OCI-LY7 (cell line): ENCODE measurements around the gene ATP12A. TPM values are rescaled to one million over a fixed set of nuclear protein-coding genes. Genes with fewer than 3 reads are reported as not detected.

Experiments
- BruUV-seq: library from RNA; stranded (reverse); fragments of 400-500 nt; replicated peaks from 2 replicates; lab custom pipeline; 2021; lab: Mats Ljungman, UMichigan
- CTCF ChIA-PET: fragments of 300-600 bp; sonication (Branson Sonifier 250); formaldehyde crosslinking; loops from one replicate; lab custom pipeline; 2022; ENCODE audit warnings: antibody characterized with exemption; ENCODE audit not compliant: unreplicated experiment; lab: Charles Lee
- POLR2A ChIA-PET: fragments of 300-600 bp; sonication (Branson Sonifier 250); formaldehyde crosslinking; loops from one replicate; lab custom pipeline; 2022; ENCODE audit warnings: antibody characterized with exemption; lab: Charles Lee
- DNase-seq: peaks from one replicate; pipeline ENCODE4 v3.0.0-alpha.2; 2015; ENCODE audit warnings: low spot score
- H2AFZ ChIP-seq: fragments of 200-600 bp; sonication (generic), shearing (Covaris generic); 2 replicates; pipeline ENCODE4 v1.6.1; 2014; ENCODE audit warnings: mild to moderate bottlenecking, antibody characterized with exemption, low read length, moderate library complexity
- H3K27ac ChIP-seq: fragments of 200-600 bp; sonication (generic); 2 replicates; pipeline ENCODE4 v1.5.1; 2014; ENCODE audit warnings: mixed run types, low read depth, mild to moderate bottlenecking, moderate library complexity, low read length, inconsistent platforms; ENCODE audit not compliant: poor library complexity, severe bottlenecking
- H3K36me3 ChIP-seq: fragments of 200-600 bp; sonication (generic); 2 replicates; pipeline ENCODE4 v1.6.1; 2014; ENCODE audit warnings: mild to moderate bottlenecking, antibody characterized with exemption, low read length, moderate library complexity, mixed read lengths; ENCODE audit not compliant: insufficient read depth
- H3K4me1 ChIP-seq: fragments of 200-600 bp; sonication (generic); 2 replicates; pipeline ENCODE4 v1.5.1; 2014; ENCODE audit warnings: mild to moderate bottlenecking, low read length; ENCODE audit not compliant: insufficient read depth, poor library complexity, severe bottlenecking
- H3K4me2 ChIP-seq: fragments of 200-600 bp; sonication (generic); 2 replicates; pipeline ENCODE4 v1.6.1; 2014; ENCODE audit warnings: mild to moderate bottlenecking, low read length
- H3K4me3 ChIP-seq: fragments of 200-600 bp; sonication (generic); 2 replicates; pipeline ENCODE4 v1.5.1; 2014; ENCODE audit warnings: mild to moderate bottlenecking, low read depth, low read length; ENCODE audit not compliant: poor library complexity, severe bottlenecking
- H3K79me2 ChIP-seq: fragments of 200-600 bp; sonication (generic); 2 replicates; pipeline ENCODE4 v1.6.1; 2016; ENCODE audit warnings: low read depth, mild to moderate bottlenecking, low read length, moderate library complexity, mixed read lengths; ENCODE audit not compliant: insufficient read depth
- H3K9me2 ChIP-seq: fragments of 200-600 bp; sonication (generic); 2 replicates; pipeline ENCODE4 v1.6.1; 2016; ENCODE audit warnings: mild to moderate bottlenecking, low read length, mixed read lengths; ENCODE audit not compliant: insufficient read depth
- H3K9me3 ChIP-seq: fragments of 200-600 bp; sonication (generic); 2 replicates; pipeline ENCODE4 v1.6.1; 2014; ENCODE audit warnings: mild to moderate bottlenecking, mixed run types, low read length, mixed read lengths
- H4K20me1 ChIP-seq: fragments of 200-600 bp; sonication (generic); 2 replicates; pipeline ENCODE4 v1.6.1; 2014; ENCODE audit warnings: mild to moderate bottlenecking, antibody characterized with exemption, low read length, moderate library complexity, mixed read lengths; ENCODE audit not compliant: insufficient read depth
- EZH2phosphoT487 ChIP-seq: fragments of 200-600 bp; sonication (generic); IDR thresholded peaks from 2 replicates; pipeline ENCODE4 v1.6.1; 2018; ENCODE audit warnings: low read depth, borderline replicate concordance, mild to moderate bottlenecking, mixed run types, antibody characterized with exemption, low read length, moderate library complexity, mixed read lengths
- intact Hi-C: fragments of 100-400 bp; cut with micrococcal nuclease; formaldehyde crosslinking; loops from one replicate; pipeline ENCODE4 v1.10.0; 2022; ENCODE audit not compliant: unreplicated experiment
- total RNA-seq, 2 experiments: library from RNA; depleted of rRNA in 1 of 2; stranded (reverse); fragments of >200 nt in 1 of 2; shearing (Covaris generic) in 1 of 2; gene quantifications; 2 replicates each; pipeline ENCODE4 v1.2.3, GENCODE V29; 2014 to 2022
- TF ChIP-seq, protein P1 (sequence below): fragments of 200-600 bp; sonication (generic); conservative IDR thresholded peaks from 2 replicates; pipeline ENCODE4 v1.5.1; 2014; ENCODE audit warnings: mild to moderate bottlenecking, antibody characterized with exemption, low read length, moderate library complexity, mixed read lengths

The ATP12A gene
- total RNA-seq, 2 experiments from 2014 or later, result not detected

DNA sequence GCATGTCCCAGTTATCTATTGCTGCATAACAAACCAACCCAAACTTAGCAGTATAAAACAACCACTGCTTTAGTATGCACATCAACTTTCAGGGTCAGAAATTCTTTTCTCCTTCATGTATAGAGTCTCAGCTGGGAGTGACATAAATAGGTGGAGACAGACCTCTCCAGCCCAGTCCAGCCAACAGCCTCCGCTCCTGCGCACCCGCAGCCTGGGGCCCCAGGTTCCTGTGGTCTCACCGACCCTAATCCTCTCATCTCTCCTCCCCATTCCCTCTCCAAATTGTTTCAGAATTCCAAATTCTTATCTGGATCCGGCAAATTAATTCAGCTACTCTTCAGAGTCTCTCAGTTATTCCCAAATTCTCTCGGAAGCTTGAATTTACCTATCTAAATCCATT, 522 bp upstream of the ATP12A start:
- DNase-seq, result no peak
- Histone ChIP-seq H2AFZ (no peak overlapping the region), H3K27ac (no peak overlapping the region), H3K9me2 (no peaks in the 10 kb centered on the region), H4K20me1 (no peaks in the 10 kb centered on the region), H3K36me3 (no peaks in the 10 kb centered on the region), H3K4me2 (peak overlapping the region; percentile 78), H3K9me3 (no peaks in the 10 kb centered on the region), H3K4me1 (peaks cover 23% of the 10 kb centered on the region), H3K79me2 (no peaks in the 10 kb centered on the region), H3K4me3 (peak overlapping the region; percentile 63)
- intact Hi-C loops, result loop anchor here (10.0 kb wide), 1 partner anchor 305 kb away; no protein-coding TSS in a partner anchor
- CTCF ChIA-PET, result no interaction called here
- no peak for TF ChIP-seq EZH2phosphoT487
- TF ChIP-seq, protein P1, sequence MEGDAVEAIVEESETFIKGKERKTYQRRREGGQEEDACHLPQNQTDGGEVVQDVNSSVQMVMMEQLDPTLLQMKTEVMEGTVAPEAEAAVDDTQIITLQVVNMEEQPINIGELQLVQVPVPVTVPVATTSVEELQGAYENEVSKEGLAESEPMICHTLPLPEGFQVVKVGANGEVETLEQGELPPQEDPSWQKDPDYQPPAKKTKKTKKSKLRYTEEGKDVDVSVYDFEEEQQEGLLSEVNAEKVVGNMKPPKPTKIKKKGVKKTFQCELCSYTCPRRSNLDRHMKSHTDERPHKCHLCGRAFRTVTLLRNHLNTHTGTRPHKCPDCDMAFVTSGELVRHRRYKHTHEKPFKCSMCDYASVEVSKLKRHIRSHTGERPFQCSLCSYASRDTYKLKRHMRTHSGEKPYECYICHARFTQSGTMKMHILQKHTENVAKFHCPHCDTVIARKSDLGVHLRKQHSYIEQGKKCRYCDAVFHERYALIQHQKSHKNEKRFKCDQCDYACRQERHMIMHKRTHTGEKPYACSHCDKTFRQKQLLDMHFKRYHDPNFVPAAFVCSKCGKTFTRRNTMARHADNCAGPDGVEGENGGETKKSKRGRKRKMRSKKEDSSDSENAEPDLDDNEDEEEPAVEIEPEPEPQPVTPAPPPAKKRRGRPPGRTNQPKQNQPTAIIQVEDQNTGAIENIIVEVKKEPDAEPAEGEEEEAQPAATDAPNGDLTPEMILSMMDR, result no peak
- BruUV-seq, result no TSS peak
- POLR2A ChIA-PET, result no interaction called here

DNA sequence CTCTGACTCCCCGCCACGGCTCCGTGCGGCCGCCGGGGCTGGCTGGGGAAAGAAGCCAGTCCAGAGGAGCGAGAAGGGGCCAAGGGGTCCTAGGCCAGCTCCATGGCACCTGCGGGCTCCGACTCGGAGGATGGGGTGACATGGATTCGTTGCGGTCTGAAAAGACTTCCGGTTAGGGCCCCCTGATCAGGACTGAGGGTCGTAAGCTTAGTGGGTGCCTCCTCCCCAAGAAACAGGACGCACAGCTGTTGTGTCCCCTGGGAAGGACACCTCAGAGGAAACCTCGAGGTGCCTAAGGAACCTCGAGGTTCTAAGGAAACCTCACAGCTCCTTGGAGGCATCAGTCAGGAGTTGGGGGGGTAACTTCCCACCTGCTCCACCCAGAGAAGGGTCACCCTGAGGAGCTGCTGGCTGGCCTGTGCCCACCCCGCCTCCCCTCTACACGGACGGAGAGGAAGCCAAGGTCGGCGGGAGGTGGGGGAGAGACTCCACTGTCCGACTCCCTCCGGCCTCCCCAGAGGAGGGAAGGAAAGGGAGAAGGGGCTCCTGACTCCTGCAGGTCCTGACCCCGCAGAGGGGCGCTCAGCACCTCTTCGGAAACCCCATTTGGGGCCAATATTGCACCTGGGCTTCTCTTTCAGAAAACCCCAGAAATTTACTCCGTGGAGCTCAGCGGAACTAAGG, 855 bp downstream of the ATP12A start:
- no peak for DNase-seq
- H3K4me1 ChIP-seq, result peaks cover 30% of the 10 kb centered on the region
- CTCF ChIA-PET, result no interaction called here

More for the DNA sequence above, 855 bp downstream of the ATP12A start:
- TF ChIP-seq, protein P1, result no peak
- TF ChIP-seq EZH2phosphoT487, result no peak
- peak overlapping the region; percentile 63 for H3K4me3 ChIP-seq
- H3K9me3 ChIP-seq, result no peaks in the 10 kb centered on the region
- no peak overlapping the region for H2AFZ ChIP-seq
- H3K4me2 ChIP-seq, result peak overlapping the region; percentile 78; the same call in 1 of the 2 replicates
- intact Hi-C loops, result loop anchor here (10.0 kb wide), 1 partner anchor 304 kb away; no protein-coding TSS in a partner anchor
- H3K36me3 ChIP-seq, result no peaks in the 10 kb centered on the region
- H3K9me2 ChIP-seq, result no peaks in the 10 kb centered on the region
- H4K20me1 ChIP-seq, result no peaks in the 10 kb centered on the region
- POLR2A ChIA-PET, result no interaction called here
- no peak overlapping the region for H3K27ac ChIP-seq
- H3K79me2 ChIP-seq, result no peaks in the 10 kb centered on the region
- no TSS peak for BruUV-seq
